HG02981 (cell line): ENCODE data around the gene ZNF366.

Source experiments
- ATAC-seq: cut with Tn5 transposase; IDR thresholded peaks from one replicate; pipeline ENCODE4 v1.9.1; 2021; ENCODE audit warnings: mild to moderate bottlenecking, moderate library complexity; ENCODE audit not compliant: unreplicated experiment

Gene ZNF366

DNA sequence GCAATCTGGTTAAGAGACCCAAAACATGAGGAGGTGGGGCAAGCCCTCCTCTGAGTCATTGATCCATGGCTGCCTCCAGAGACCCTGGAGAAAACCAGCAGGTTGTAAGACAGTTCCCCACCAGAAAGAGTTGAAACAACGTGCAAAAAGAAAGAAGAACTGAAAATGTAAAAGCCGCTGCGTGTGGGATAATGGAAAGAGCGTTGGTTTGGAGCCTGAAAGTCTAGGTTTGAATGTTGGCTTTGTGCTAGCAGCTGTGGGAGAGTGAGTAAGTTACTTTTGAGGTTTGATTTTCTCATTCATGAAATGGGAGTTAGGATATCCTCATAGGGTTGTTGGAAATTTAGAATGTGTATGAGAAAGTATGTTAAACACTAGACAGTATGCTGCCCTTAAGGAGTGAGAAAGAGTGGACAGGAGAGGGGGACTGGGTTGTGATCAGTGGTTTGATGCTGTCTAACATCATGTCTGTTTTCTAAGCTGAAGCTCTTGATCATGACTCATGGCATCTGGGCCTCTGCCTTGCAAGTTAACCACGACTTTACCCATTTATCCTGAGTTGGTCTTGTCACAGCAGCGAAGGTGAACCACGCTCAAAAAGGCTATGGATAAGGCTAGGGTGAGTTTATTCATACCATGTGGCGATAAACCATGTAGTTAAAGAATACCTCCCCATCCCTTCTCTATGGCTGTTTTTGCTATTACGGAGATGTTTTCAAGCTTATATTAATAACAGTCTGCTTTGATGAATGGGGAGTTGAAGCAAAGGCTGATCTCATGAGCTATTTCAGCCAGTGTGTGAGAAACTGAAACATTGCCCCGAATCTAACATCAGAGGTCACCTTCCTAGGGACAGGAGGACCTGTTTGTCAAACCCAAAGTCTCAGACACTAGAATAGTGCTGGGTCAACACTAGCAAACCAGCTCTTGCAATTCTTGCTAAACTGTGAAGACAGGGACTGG, 41.3 kb downstream of the ZNF366 start:
- peak; percentile 76 for ATAC-seq

DNA sequence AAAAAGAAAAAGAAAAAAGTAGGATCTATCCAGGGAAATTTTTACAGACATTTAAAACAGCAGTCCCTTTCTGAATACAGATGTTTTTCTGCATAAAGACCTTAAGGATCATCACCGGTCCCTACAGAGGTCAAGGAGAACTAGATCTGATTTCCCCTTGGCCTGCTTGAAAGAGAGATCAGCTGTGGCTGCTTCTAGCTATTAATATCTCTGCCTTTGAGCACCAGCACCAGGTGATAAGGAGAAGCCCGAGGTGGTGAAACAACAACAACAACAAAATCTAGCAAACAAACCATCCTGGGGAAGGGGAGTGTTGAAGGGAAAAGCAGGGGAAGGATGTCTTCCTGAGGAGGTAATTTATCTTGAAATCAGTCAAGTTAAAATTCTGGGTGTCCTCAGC, 42.1 kb downstream of the ZNF366 start:
- peak; percentile 23 for ATAC-seq

DNA sequence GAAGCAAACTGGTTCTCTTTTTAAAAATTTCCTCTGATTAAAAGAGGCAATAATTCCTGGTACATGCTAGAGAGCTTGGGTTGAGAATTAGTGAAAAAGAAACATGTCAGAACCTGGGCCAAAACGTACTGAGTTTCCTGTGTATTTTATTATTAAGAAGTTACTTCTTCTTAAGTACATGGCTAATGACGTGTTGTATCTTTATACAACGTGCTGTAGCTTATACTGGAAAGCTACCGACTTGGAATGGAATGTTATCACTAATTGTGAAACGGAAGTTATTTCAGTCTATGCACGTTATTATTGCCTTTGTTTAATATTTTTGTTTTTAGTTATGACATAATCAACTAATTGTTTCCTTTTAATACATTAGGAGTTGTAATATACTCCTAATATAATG, 43.1 kb downstream of the ZNF366 start:
- no peak for ATAC-seq

DNA sequence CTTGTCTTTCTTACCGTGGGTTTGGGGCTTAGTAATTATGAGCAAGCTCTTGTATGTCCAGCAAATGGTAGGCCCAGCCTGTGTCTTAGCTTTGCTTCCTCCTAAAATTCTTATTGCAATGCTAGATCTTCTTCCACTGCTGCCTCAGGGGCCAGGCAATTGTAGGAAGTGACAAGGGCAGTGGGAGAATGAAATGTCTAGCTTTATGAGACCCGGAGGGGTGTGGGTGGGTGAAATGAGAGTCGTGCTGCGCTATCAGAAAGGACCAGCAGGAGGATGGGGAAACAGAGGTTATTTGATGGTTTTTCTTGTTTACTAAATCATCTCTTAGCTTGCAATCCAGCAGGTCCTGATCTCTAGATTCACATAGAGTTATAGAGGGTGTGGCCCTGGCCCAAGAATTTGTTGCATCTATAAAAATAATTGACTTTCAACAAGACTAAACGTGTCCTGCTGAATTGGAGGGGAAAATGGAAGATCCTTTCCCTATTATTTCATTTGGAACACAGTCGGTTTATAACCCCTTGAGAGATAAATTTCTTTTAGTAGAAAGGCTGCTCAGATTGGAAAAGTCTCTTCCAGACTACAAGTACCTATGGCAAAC, 43.7 kb downstream of the ZNF366 start:
- no peak for ATAC-seq

DNA sequence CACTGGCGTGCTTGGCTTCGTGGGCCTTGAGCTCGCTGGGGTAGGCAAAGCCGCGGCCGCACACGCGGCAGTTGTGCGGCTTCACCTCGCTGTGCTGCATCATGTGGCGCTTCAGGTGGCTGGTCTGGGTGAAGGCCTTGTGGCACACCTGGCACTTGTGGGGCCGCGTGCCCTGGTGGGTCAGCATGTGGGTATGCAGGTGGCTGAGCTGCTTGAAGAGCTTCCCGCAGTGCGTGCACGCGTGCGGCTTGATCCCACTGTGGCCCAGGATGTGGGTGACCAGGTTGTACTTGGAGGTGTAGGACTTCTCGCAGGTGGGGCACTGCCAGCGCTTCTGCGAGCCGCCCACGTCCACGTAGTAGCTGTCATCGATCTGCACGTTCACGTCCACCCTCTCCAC, 46.8 kb downstream of the ZNF366 start:
- no peak for ATAC-seq

DNA sequence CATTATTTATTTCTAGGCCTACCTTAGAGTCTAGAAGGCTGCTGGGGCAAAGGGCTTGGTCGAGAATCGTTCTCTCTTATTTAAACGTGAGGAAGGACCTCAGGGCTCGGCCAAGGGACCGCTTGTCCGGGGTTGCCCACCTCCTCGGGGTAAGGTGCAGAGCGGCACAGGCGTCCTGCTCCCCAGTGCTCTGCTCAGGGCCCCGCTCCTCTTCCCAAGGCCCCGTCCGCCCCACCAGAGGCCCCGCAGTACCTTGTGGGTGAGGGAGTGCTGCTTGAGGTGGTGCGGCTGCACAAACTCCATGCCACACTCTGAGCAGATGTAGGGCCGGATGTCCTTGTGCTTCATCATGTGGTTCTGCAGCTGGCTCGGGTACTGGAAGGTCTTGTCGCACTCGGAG, 47.3 kb downstream of the ZNF366 start:
- ATAC-seq, result no peak

- ATAC-seq, result no peak
Observed at GRCh38 chr5:72459089-72459661, 48.0 kb downstream of the ZNF366 start.

- ATAC-seq, result no peak
Observed at GRCh38 chr5:72458407-72458806, 48.8 kb downstream of the ZNF366 start.

- ATAC-seq, result no peak
Observed at GRCh38 chr5:72457491-72457890, 49.7 kb downstream of the ZNF366 start.

- ATAC-seq, result no peak
Observed at GRCh38 chr5:72456391-72457074, 50.7 kb downstream of the ZNF366 start.

GRCh38 chr5:72455476-72455875, 51.7 kb downstream of the ZNF366 start:
- ATAC-seq, result no peak

DNA sequence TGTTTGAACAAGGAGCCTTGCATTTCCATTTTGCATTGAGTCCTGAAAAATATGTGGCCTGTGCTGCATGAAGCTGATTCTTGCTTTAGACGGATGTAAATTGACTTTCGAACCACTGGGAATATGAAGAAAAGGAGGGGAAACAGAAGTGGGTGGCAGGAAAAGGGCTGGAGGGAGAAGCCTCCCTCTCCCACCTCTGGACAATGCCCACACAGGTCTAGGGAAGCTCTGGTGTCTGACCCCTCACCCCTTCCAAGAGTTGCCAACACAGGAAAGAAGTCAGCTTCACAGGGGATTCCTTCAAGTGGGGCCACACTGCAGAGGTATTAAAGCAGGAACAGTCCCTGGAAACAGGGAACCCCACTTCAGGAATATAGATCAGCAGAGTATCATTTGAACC, 52.2 kb downstream of the ZNF366 start:
- no peak for ATAC-seq

- no peak for ATAC-seq
Observed at GRCh38 chr5:72453246-72453775, 53.9 kb downstream of the ZNF366 start.

DNA sequence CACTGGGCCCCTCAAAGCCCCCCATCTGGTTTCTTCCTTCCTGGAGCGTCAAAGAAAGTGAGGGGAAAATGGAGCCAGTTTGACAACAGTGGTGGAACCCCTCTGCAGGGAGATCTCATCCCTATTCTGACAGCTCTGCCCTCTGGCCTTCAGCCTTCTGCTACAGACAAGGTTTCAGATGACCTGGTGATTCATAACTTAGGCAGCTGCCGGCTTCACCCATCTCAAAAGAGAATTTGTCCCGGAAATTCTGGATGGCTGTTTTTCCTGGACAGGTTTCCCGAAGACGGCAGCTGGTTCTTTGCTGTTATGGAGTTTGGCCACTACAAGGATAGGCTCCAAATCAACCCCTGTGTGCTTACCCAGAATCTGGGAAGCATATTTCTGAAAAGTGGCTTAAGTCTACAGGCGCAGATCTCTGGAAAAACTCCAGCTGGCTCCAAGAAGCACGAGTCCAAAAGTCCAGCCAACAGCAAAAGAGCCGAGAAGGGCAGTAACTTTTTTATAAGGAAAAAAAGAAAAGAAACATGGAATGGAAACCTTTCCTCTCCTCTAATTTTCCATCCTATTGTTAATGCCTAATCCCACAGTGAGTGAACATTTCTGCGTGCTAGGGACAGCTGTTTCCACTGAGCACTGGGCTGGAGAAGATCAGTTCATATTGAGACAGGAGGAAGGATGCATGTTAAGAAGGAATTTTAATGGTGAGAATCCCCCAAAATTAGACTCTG, 54.5 kb downstream of the ZNF366 start:
- peak; percentile 12 for ATAC-seq

GRCh38 chr5:72451741-72452505, 55.3 kb downstream of the ZNF366 start:
- peak; percentile 75 for ATAC-seq

- ATAC-seq, result no peak
Observed at GRCh38 chr5:72448368-72448767, 58.8 kb downstream of the ZNF366 start.

- ATAC-seq, result no peak
Observed at GRCh38 chr5:72447751-72448150, 59.5 kb downstream of the ZNF366 start.

DNA sequence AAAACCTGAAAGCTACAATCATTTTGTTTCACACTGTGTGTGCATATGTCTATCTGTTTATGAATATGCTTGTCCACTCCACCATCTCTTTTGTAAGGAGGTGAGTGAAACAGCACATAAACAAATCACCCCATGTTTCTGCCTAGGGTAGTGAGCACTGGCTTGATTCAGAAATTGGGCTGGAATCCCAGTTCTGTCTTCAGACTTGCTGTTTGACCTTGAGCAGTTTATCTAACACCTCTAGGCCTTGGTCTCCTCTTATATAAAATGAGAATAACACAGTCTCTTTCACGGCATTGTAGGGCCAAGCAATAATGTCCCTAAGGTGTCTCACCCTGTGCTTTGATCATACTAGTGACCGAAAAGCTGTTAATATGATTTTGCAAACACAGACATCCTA, 61.2 kb downstream of the ZNF366 start:
- ATAC-seq, result no peak

GRCh38 chr5:72443883-72444282, 63.3 kb downstream of the ZNF366 start:
- no peak for ATAC-seq
